Hepatocyte (in vitro differentiated cells): ENCODE measurements around the gene HBA1.

Source experiments
- EZH2 ChIP-seq: fragments of 200-600 bp; sonication (generic); IDR thresholded peaks from 2 replicates; pipeline ENCODE4 v1.6.1; 2016; ENCODE audit warnings: antibody characterized with exemption, mild to moderate bottlenecking, borderline replicate concordance
- TF ChIP-seq, protein P1 (sequence below): fragments of 200-600 bp; sonication (generic); IDR thresholded peaks from 2 replicates; pipeline ENCODE4 v1.5.1; 2016; ENCODE audit warnings: antibody characterized with exemption, mild to moderate bottlenecking; ENCODE audit not compliant: poor library complexity

DNA sequence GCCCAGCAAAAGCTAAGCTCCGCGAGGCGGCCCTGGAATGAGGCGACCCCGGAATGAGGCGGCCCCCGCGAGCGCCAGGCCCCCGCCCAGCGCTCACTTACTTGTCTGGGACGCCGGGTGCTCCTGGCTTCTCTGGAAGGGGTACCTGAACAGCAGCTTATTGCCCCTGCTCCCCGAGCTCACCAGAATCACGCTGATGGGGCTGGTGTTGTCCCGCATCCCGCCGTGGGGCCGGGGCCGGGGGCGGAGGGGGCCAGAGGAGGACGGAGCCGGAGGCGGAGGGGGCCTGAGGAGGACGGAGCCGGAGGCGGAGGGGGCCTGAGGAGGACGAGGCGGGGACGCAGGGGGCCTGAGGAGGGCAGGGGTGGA lies 38.4 kb upstream of the HBA1 start:
- TF ChIP-seq, protein P1, sequence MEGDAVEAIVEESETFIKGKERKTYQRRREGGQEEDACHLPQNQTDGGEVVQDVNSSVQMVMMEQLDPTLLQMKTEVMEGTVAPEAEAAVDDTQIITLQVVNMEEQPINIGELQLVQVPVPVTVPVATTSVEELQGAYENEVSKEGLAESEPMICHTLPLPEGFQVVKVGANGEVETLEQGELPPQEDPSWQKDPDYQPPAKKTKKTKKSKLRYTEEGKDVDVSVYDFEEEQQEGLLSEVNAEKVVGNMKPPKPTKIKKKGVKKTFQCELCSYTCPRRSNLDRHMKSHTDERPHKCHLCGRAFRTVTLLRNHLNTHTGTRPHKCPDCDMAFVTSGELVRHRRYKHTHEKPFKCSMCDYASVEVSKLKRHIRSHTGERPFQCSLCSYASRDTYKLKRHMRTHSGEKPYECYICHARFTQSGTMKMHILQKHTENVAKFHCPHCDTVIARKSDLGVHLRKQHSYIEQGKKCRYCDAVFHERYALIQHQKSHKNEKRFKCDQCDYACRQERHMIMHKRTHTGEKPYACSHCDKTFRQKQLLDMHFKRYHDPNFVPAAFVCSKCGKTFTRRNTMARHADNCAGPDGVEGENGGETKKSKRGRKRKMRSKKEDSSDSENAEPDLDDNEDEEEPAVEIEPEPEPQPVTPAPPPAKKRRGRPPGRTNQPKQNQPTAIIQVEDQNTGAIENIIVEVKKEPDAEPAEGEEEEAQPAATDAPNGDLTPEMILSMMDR = no peak
- TF ChIP-seq EZH2 = no peak
